Naive B cell (primary cell): ENCODE data around the gene MARK3. TPM values are rescaled to one million over a fixed set of nuclear protein-coding genes. Genes with fewer than 3 reads are reported as not detected.
A peak's percentile ranks its signal among the peaks of the same experiment; 100 is the strongest.

Source experiments
- ATAC-seq, 2 donors: fragments of 150-1000 bp; cut with Tn5 transposase; 2 replicates each; pipeline ENCODE4 v1.10.0; 2021; ENCODE audit warnings: low read depth in 2 of 2, mild to moderate bottlenecking in 2 of 2, moderate library complexity in 2 of 2
- DNase-seq: peaks from one replicate; pipeline ENCODE4 v3.0.0; 2022
- H3K27ac Mint-ChIP-seq, 6 donors: one replicate each; pipeline ENCODE4 v1.8.0; 2020 to 2022; ENCODE audit warnings: mild to moderate bottlenecking in 6 of 6, mixed read lengths in 6 of 6, moderate library complexity in 5 of 6, inconsistent platforms in 2 of 6
- H3K27me3 Mint-ChIP-seq, 3 donors: one replicate each; pipeline ENCODE4 v1.8.0; 2021 to 2022; ENCODE audit warnings: mixed read lengths in 3 of 3, mild to moderate bottlenecking in 1 of 3
- H3K36me3 Mint-ChIP-seq, 2 donors: one replicate each; pipeline ENCODE4 v1.8.0; 2020 to 2022; ENCODE audit warnings: mixed read lengths in 2 of 2, inconsistent platforms in 1 of 2, mild to moderate bottlenecking in 1 of 2
- H3K4me1 Mint-ChIP-seq, 3 donors: one replicate each; pipeline ENCODE4 v1.8.0; 2020 to 2022; ENCODE audit warnings: mixed read lengths in 3 of 3, inconsistent platforms in 1 of 3, mild to moderate bottlenecking in 1 of 3, moderate library complexity in 1 of 3
- H3K4me3 Mint-ChIP-seq, 8 donors: one replicate each; pipeline ENCODE4 v1.8.0; 2020 to 2022; ENCODE audit warnings: mild to moderate bottlenecking in 8 of 8, mixed read lengths in 8 of 8, moderate library complexity in 8 of 8, inconsistent platforms in 2 of 8
- H3K9me3 Mint-ChIP-seq, 7 donors: one replicate each; pipeline ENCODE4 v1.8.0; 2020 to 2022; ENCODE audit warnings: mixed read lengths in 7 of 7, mild to moderate bottlenecking in 5 of 7, inconsistent platforms in 2 of 7, moderate library complexity in 1 of 7
- polyA plus RNA-seq, 6 donors: library from polyadenylated mRNA; unstranded; fragments of 300-500 nt; fragmentation: Illumina TruSeq; gene quantifications; one replicate each; pipeline ENCODE4 v1.2.3, GENCODE V29; 2021; ENCODE audit warnings: low read depth in 6 of 6

Gene MARK3
- polyA plus RNA-seq, 6 donors from 2014 or later, result 31.4 to 61.4 (median 34.6) TPM

GRCh38 chr14:103472939-103473338 is 87.7 kb downstream of the MARK3 start:
- H3K27me3 Mint-ChIP-seq, result no peaks in the 10 kb centered on the region

GRCh38 chr14:103474893-103475292 is 89.7 kb downstream of the MARK3 start:
- Mint-ChIP-seq H3K27ac (peak overlapping the region in 1 of 6 donors; percentile 20), H3K27me3 (no peaks in the 10 kb centered on the region), H3K4me3 (no peak overlapping the region), H3K9me3 (no peaks in the 10 kb centered on the region), H3K36me3 (peaks cover 22 to 29% of the 10 kb centered on the region in 2 donors), H3K4me1 (peaks cover 0 to 4% (median 2%) of the 10 kb centered on the region in 3 donors)
- no peak for DNase-seq
- no peak for ATAC-seq

More at GRCh38 chr14:103472939-103473338, 87.7 kb downstream of the MARK3 start:
- H3K36me3 Mint-ChIP-seq, result peaks cover 22 to 29% of the 10 kb centered on the region in 2 donors
- H3K4me1 Mint-ChIP-seq, result peaks cover 0 to 4% (median 0%) of the 10 kb centered on the region in 3 donors
- no peak overlapping the region for H3K4me3 Mint-ChIP-seq
- DNase-seq (no peak), ATAC-seq (no peak)
- no peaks in the 10 kb centered on the region for H3K9me3 Mint-ChIP-seq
- peak overlapping the region in 2 of 6 donors; percentile 66 to 69 for H3K27ac Mint-ChIP-seq

- Mint-ChIP-seq H3K4me1 (peaks cover 7 to 13% (median 7%) of the 10 kb centered on the region in 3 donors), H3K36me3 (peaks cover 18 to 21% of the 10 kb centered on the region in 2 donors), H3K4me3 (no peak overlapping the region), H3K9me3 (no peaks in the 10 kb centered on the region), H3K27me3 (no peaks in the 10 kb centered on the region), H3K27ac (no peak overlapping the region)
- DNase-seq (no peak), ATAC-seq (no peak)
These were observed 90.8 kb downstream of the MARK3 start for GRCh38 chr14:103476065-103476464.

GRCh38 chr14:103476631-103477030 is 91.4 kb downstream of the MARK3 start:
- peak overlapping the region in 2 of 6 donors; percentile 54 to 69 for H3K27ac Mint-ChIP-seq
- peaks cover 12 to 18% (median 13%) of the 10 kb centered on the region in 3 donors for H3K4me1 Mint-ChIP-seq
- DNase-seq, result no peak
- peaks cover 21 to 23% of the 10 kb centered on the region in 2 donors for H3K36me3 Mint-ChIP-seq
- H3K27me3 Mint-ChIP-seq, result no peaks in the 10 kb centered on the region
- no peaks in the 10 kb centered on the region for H3K9me3 Mint-ChIP-seq
- ATAC-seq, result no peak
- no peak overlapping the region for H3K4me3 Mint-ChIP-seq

- Mint-ChIP-seq H3K27ac (peak overlapping the region; percentile 30 to 80 (median 58)), H3K27me3 (no peaks in the 10 kb centered on the region), H3K4me1 (peaks cover 12 to 21% (median 14%) of the 10 kb centered on the region in 3 donors), H3K9me3 (no peaks in the 10 kb centered on the region), H3K4me3 (peak overlapping the region; percentile 0 to 78 (median 48)), H3K36me3 (peaks cover 18 to 21% of the 10 kb centered on the region in 2 donors)
- DNase-seq, result peak; percentile 71
- ATAC-seq, result peak; percentile 98
These were observed 95.4 kb downstream of the MARK3 start for GRCh38 chr14:103480595-103480994.

- Mint-ChIP-seq H3K4me3 (no peak overlapping the region), H3K27ac (peak overlapping the region in 1 of 6 donors; percentile 73)
These were observed 98.4 kb downstream of the MARK3 start for GRCh38 chr14:103483600-103483999.

GRCh38 chr14:103485504-103485903 is 100.3 kb downstream of the MARK3 start:
- Mint-ChIP-seq H3K4me1 (peaks cover 12 to 16% (median 15%) of the 10 kb centered on the region in 3 donors), H3K36me3 (peaks cover 15 to 23% of the 10 kb centered on the region in 2 donors), H3K27me3 (no peaks in the 10 kb centered on the region), H3K27ac (no peak overlapping the region), H3K4me3 (no peak overlapping the region), H3K9me3 (no peaks in the 10 kb centered on the region)
- ATAC-seq, result no peak
- DNase-seq, result no peak

More at GRCh38 chr14:103483600-103483999, 98.4 kb downstream of the MARK3 start:
- no peak for DNase-seq
- Mint-ChIP-seq H3K36me3 (peaks cover 7 to 12% of the 10 kb centered on the region in 2 donors), H3K4me1 (peaks cover 12 to 21% (median 14%) of the 10 kb centered on the region in 3 donors), H3K9me3 (no peaks in the 10 kb centered on the region), H3K27me3 (no peaks in the 10 kb centered on the region)
- no peak for ATAC-seq

GRCh38 chr14:103488071-103488470 is 102.9 kb downstream of the MARK3 start:
- Mint-ChIP-seq H3K27ac (no peak overlapping the region), H3K27me3 (no peaks in the 10 kb centered on the region), H3K36me3 (peaks cover 10 to 17% of the 10 kb centered on the region in 2 donors)

GRCh38 chr14:103488960-103489359 is 103.7 kb downstream of the MARK3 start:
- ATAC-seq (no peak), DNase-seq (no peak)
- peaks cover 0 to 4% (median 2%) of the 10 kb centered on the region in 3 donors for H3K4me1 Mint-ChIP-seq
- peaks cover 10 to 17% of the 10 kb centered on the region in 2 donors for H3K36me3 Mint-ChIP-seq
- H3K4me3 Mint-ChIP-seq, result no peak overlapping the region
- H3K27me3 Mint-ChIP-seq, result no peaks in the 10 kb centered on the region
- H3K9me3 Mint-ChIP-seq, result no peaks in the 10 kb centered on the region
- H3K27ac Mint-ChIP-seq, result peak overlapping the region in 1 of 6 donors; percentile 66

More at GRCh38 chr14:103488071-103488470, 102.9 kb downstream of the MARK3 start:
- Mint-ChIP-seq H3K4me1 (peaks cover 0 to 4% (median 2%) of the 10 kb centered on the region in 3 donors), H3K9me3 (no peaks in the 10 kb centered on the region), H3K4me3 (no peak overlapping the region)
- DNase-seq (no peak), ATAC-seq (no peak)

GRCh38 chr14:103489621-103490020 is 104.4 kb downstream of the MARK3 start:
- peaks cover 0 to 4% (median 2%) of the 10 kb centered on the region in 3 donors for H3K4me1 Mint-ChIP-seq
- no peak for ATAC-seq
- H3K9me3 Mint-ChIP-seq, result no peaks in the 10 kb centered on the region
- no peaks in the 10 kb centered on the region for H3K27me3 Mint-ChIP-seq
- no peak for DNase-seq
- H3K27ac Mint-ChIP-seq, result peak overlapping the region in 1 of 6 donors; percentile 66
- no peak overlapping the region for H3K4me3 Mint-ChIP-seq
- H3K36me3 Mint-ChIP-seq, result peaks cover 10 to 17% of the 10 kb centered on the region in 2 donors

- Mint-ChIP-seq H3K4me1 (peaks cover 0 to 4% (median 2%) of the 10 kb centered on the region in 3 donors), H3K4me3 (no peak overlapping the region), H3K9me3 (no peaks in the 10 kb centered on the region), H3K27me3 (no peaks in the 10 kb centered on the region), H3K36me3 (peaks cover 10 to 17% of the 10 kb centered on the region in 2 donors), H3K27ac (peak overlapping the region in 3 of 6 donors; percentile 1 to 48 (median 17))
- ATAC-seq (no peak), DNase-seq (no peak)
These were observed 106.5 kb downstream of the MARK3 start for GRCh38 chr14:103491691-103492090.

GRCh38 chr14:103492156-103492925 is 107.1 kb downstream of the MARK3 start:
- DNase-seq (no peak), ATAC-seq (no peak)
- no peaks in the 10 kb centered on the region for H3K27me3 Mint-ChIP-seq
- H3K36me3 Mint-ChIP-seq, result peaks cover 10 to 17% of the 10 kb centered on the region in 2 donors
- H3K4me1 Mint-ChIP-seq, result peaks cover 0 to 4% (median 2%) of the 10 kb centered on the region in 3 donors
- peak overlapping the region in 1 of 6 donors; percentile 1 for H3K27ac Mint-ChIP-seq
- no peaks in the 10 kb centered on the region for H3K9me3 Mint-ChIP-seq
- no peak overlapping the region for H3K4me3 Mint-ChIP-seq

- DNase-seq, result no peak
- no peaks in the 10 kb centered on the region for H3K27me3 Mint-ChIP-seq
- ATAC-seq, result no peak
- no peaks in the 10 kb centered on the region for H3K9me3 Mint-ChIP-seq
- H3K4me3 Mint-ChIP-seq, result no peak overlapping the region
- H3K27ac Mint-ChIP-seq, result no peak overlapping the region
- H3K36me3 Mint-ChIP-seq, result peaks cover 0 to 8% of the 10 kb centered on the region in 2 donors
- H3K4me1 Mint-ChIP-seq, result peaks cover 6 to 10% (median 8%) of the 10 kb centered on the region in 3 donors
These were observed 110.6 kb downstream of the MARK3 start for GRCh38 chr14:103495854-103496253.

- Mint-ChIP-seq H3K36me3 (peaks cover 0 to 7% of the 10 kb centered on the region in 2 donors), H3K9me3 (no peaks in the 10 kb centered on the region), H3K4me1 (peaks cover 6 to 18% (median 12%) of the 10 kb centered on the region in 3 donors), H3K27me3 (no peaks in the 10 kb centered on the region), H3K27ac (no peak overlapping the region), H3K4me3 (no peak overlapping the region)
- ATAC-seq (no peak), DNase-seq (no peak)
These were observed 111.6 kb downstream of the MARK3 start for GRCh38 chr14:103496776-103497175.
